ENCODE data around the gene IFITM1.

The IFITM1 gene

DNA sequence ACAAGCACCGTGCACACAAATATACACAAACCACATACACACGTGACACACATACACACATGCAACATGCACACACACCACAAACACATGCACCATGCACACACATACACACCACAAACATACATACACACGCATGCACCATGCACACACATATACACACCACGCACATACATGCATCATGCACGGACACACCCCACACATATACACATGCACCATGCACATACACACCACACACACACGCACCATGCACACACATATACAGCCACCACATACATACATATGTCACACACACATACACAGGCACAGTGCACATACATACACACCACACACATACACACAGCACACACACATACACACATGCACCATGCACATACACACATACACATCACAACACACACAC lies 42.8 kb downstream of the IFITM1 start:
- no peak for DNase-seq (ENCODE audit: low read depth, low spot score)
- ChIA-PET POLR2A (interaction anchor here (0.7 to 1.5 kb wide), 3 partner anchors 24 to 150 kb away, joined by 3 to 7 read pairs (median 7); partner anchors contain the start of genes BET1L and RIC8A), CTCF (interaction anchor here (1.9 to 3.2 kb wide), 3 partner anchors 45 to 106 kb away, joined by 7 to 22 read pairs (median 9); partner anchors contain the start of gene IFITM2)
- no peak overlapping the region for H3K4me3 ChIP-seq (ENCODE audit: low read depth, low read length)
- TF ChIP-seq, protein P1, sequence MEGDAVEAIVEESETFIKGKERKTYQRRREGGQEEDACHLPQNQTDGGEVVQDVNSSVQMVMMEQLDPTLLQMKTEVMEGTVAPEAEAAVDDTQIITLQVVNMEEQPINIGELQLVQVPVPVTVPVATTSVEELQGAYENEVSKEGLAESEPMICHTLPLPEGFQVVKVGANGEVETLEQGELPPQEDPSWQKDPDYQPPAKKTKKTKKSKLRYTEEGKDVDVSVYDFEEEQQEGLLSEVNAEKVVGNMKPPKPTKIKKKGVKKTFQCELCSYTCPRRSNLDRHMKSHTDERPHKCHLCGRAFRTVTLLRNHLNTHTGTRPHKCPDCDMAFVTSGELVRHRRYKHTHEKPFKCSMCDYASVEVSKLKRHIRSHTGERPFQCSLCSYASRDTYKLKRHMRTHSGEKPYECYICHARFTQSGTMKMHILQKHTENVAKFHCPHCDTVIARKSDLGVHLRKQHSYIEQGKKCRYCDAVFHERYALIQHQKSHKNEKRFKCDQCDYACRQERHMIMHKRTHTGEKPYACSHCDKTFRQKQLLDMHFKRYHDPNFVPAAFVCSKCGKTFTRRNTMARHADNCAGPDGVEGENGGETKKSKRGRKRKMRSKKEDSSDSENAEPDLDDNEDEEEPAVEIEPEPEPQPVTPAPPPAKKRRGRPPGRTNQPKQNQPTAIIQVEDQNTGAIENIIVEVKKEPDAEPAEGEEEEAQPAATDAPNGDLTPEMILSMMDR (IDR thresholded peaks at IDR 0.05; ENCODE audit: insufficient read depth, low read length, missing control alignments): no peak

DNA sequence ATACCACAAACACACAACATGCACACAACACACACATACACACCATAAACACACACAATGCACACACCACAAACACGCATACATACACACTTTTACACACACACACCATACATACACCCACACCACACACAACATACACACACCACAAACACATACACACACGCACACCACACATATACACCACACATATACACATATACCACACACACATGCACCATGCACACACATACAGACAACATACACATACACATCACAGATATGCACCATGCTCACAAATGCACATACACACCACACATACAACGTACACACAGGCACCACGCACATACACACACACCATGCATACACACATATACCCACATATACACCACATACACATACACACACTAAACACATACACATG lies 43.7 kb downstream of the IFITM1 start:
- TF ChIP-seq, protein P1 (IDR thresholded peaks at IDR 0.05; ENCODE audit: insufficient read depth, low read length, missing control alignments): no peak
- H3K4me3 ChIP-seq (ENCODE audit: low read depth, low read length): no peak overlapping the region

DNA sequence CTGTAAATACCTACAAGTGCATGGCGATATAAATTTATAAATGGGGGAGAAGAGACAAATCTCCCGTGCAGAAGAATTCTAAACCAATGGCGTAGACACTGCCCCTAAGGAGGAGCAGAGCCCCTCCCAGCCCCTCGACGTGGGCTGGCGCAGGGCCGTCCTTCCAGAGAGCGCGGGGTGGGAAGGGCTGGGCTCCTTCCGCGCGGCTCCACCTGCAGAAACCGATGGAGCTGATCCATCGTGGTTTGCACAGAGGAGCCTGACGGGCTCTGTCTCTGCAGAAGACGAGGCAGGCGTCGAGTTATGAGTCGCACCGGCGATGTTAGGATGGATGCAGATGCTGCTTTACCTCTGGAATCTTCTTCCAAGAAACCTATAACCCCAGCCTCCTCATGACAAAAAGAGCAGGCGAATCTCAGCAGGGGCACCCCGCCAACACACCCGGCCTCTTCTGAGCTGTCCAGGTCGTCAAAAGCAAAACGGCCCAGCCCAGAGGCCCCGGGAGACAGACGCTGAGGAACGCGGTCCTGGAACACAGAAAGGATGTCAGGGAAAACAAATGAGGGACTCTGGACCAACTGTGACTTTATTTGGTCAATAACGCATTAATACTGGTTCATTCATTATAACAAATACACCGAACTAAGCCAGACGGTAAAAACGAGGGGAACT lies 44.4 kb downstream of the IFITM1 start:
- H3K4me3 ChIP-seq (ENCODE audit: low read depth, low read length): no peak overlapping the region
- TF ChIP-seq, protein P1 (IDR thresholded peaks at IDR 0.05; ENCODE audit: insufficient read depth, low read length, missing control alignments): no peak
- no peak for DNase-seq (ENCODE audit: low read depth, low spot score)
- POLR2A ChIA-PET: no interaction called here
- CTCF ChIA-PET: interaction anchor here (1.4 to 7.8 kb wide), 4 partner anchors 10 to 108 kb away, joined by 3 to 61 read pairs (median 9); no protein-coding TSS in a partner anchor

More for the DNA sequence above, 43.7 kb downstream of the IFITM1 start:
- ChIA-PET POLR2A (no interaction called here), CTCF (interaction anchor here (2.1 kb wide), 1 partner anchor 52 kb away, joined by 10 read pairs; no protein-coding TSS in a partner anchor)
- DNase-seq (ENCODE audit: low read depth, low spot score): no peak

DNA sequence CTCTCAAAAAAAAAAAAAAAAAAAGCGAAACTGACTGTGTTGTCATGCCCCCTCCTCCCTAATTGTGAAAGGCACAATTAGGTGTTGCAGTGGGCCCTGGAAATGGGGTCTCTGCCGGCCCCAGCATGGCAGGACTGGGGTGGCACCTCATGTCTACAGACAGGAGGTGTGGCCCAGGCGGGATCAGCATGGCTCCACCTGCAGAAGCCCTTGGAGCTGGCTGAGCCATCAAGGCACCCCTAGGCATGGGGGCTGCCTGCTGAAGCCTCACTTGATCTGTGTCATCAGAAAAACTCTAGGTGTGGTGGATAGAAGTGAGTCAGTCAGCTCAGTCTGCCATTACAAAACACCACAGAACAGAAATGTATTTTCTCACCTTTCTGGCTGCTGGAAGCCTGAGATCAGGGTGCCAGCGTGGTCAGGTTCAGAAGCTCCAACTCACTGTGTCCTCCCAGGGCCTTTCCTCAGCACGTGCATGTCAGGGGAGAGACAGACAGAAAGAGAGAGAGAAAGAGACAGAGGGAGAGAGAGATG lies 45.4 kb downstream of the IFITM1 start:
- CTCF ChIA-PET: interaction anchor here (1.4 to 7.8 kb wide), 4 partner anchors 9 to 109 kb away, joined by 3 to 61 read pairs (median 9); no protein-coding TSS in a partner anchor
- DNase-seq (ENCODE audit: low read depth, low spot score): no peak
- POLR2A ChIA-PET: no interaction called here
- no peak overlapping the region for H3K4me3 ChIP-seq (ENCODE audit: low read depth, low read length)
- TF ChIP-seq, protein P1 (IDR thresholded peaks at IDR 0.05; ENCODE audit: insufficient read depth, low read length, missing control alignments): no peak

DNA sequence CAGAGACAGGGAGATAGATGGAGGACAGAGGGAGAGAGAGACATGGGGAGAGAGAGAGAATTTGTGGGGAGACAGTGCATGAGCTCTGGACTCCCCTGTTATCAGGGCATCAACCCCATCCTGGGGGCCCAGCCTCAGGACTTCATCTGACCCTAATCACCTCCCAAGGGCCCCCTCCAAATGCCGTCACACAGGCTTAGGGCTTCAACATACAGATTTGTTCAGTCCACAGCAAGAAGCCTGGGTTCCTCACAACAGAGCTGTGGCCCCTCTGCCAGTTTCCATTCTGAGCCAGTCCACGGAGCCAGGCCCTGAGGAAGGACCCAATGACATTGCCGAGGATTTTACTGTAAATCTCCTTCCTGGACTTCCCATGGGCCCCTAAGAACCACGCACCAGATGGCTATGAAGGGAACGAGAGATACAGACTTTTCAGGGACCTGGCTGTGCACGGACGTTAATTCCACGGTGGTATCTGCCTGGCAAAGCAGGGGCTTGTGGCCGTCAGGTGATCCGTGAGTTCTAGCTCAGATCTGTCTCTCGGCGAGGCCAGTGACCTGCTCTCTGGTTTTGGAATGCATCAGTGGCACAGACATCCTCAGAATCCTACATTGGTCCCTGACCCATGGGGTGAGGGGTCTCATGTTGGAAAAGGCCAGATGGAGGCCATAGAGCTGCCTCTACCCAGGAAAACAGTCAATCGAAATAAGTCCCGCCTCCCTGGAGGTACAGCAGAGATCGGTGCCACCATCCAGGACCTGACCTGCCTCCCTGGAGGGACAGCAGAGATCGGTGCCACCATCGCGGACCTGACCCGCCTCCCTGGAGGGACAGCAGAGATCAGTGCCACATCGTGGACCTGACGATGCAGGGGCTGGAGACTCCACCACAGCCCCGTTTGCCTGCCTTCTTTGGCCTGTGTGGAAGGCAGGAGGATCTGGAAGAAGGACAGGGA lies 46.8 kb downstream of the IFITM1 start:
- POLR2A ChIA-PET: no interaction called here
- TF ChIP-seq, protein P1 (IDR thresholded peaks at IDR 0.05; ENCODE audit: insufficient read depth, low read length, missing control alignments): no peak
- no peak overlapping the region for H3K4me3 ChIP-seq (ENCODE audit: low read depth, low read length)
- no peak for DNase-seq (ENCODE audit: low read depth, low spot score)
- CTCF ChIA-PET: interaction anchor here (0.5 to 7.8 kb wide), 7 partner anchors 20 to 141 kb away, joined by 3 to 69 read pairs (median 3); partner anchors contain the start of gene IFITM2
